Heart right ventricle (tissue), 16 donors: ENCODE measurements around the gene TRMT11. TPM values are rescaled to one million over a fixed set of nuclear protein-coding genes. Genes with fewer than 3 reads are reported as not detected.

Source experiments
- ATAC-seq, 8 donors: fragments of 200-7000 bp; cut with Tn5 transposase; one replicate each; pipeline ENCODE4 v1.9.1; 2020; ENCODE audit warnings: mild to moderate bottlenecking in 8 of 8, moderate library complexity in 8 of 8, moderate number of reproducible peaks in 1 of 8
- DNase-seq, 2 donors: peaks; one replicate each; pipeline ENCODE4 v3.0.0-alpha.2; 2020
- H3K27ac ChIP-seq, 10 donors: fragments of 200-600 bp; sonication (generic) in 2 of 10; one replicate each; pipeline versions ENCODE4 v1.5.0 to v1.8.0; 2020 to 2022; ENCODE audit warnings: mild to moderate bottlenecking in 3 of 10
- H3K27me3 ChIP-seq, 7 donors: fragments of 200-600 bp; one replicate each; pipeline ENCODE4 v1.8.0; 2021 to 2022; ENCODE audit warnings: mild to moderate bottlenecking in 2 of 7
- H3K36me3 ChIP-seq, 9 donors: fragments of 200-600 bp; sonication (generic) in 1 of 9; one replicate each; pipeline versions ENCODE4 v1.5.0 to v1.8.0; 2020 to 2022; ENCODE audit warnings: mild to moderate bottlenecking in 2 of 9
- H3K4me1 ChIP-seq, 9 donors: fragments of 200-600 bp; sonication (generic) in 1 of 9; one replicate each; pipeline versions ENCODE4 v1.5.0 to v1.8.0; 2020 to 2022; ENCODE audit warnings: mild to moderate bottlenecking in 4 of 9
- H3K4me3 ChIP-seq, 10 donors: fragments of 200-600 bp; sonication (generic) in 2 of 10; one replicate each; pipeline versions ENCODE4 v1.5.0 to v1.8.0; 2020 to 2022; ENCODE audit warnings: mild to moderate bottlenecking in 7 of 10, moderate library complexity in 2 of 10
- H3K9me3 ChIP-seq, 11 donors: fragments of 200-600 bp in 10 of 11; sonication (generic) in 2 of 11; one replicate each; pipeline versions ENCODE4 v1.5.0 to v1.8.0; 2013 to 2022; ENCODE audit warnings: mild to moderate bottlenecking in 2 of 11, control low read depth in 1 of 11, moderate library complexity in 1 of 11
- CTCF ChIP-seq, 9 donors: fragments of 200-600 bp; sonication (generic) in 2 of 9; IDR thresholded peaks; one replicate each; pipeline versions ENCODE4 v1.5.0 to v1.8.0; 2021 to 2022; ENCODE audit warnings: antibody characterized with exemption in 9 of 9, mild to moderate bottlenecking in 5 of 9, moderate library complexity in 1 of 9
- WGBS, 2 donors: extraction: QIAGEN DNeasy Blood & Tissue Kit; methylation state at CpG; one replicate each; pipeline ENCODE4 v1.1.7; 2013; ENCODE audit warnings: inconsistent platforms in 1 of 2; 5-methylcytosine and 5-hydroxymethylcytosine counted together
- intact Hi-C, 10 donors: fragments of 100-400 bp; cut with DNase I; formaldehyde crosslinking; loops; one replicate each; pipeline versions ENCODE4 v1.11.1 to v1.14.2; 2022
- polyA plus RNA-seq, 2 donors: library from polyadenylated mRNA; stranded (reverse); fragments of 200-250 nt; gene quantifications; one replicate each; pipeline ENCODE4 v1.2.3, GENCODE V29; 2013
- total RNA-seq, 10 donors: library from RNA; stranded (reverse); fragmentation: NEBNext Ultra II Directional in 3 of 10; extraction: Animal tissue kit (Norgen Biotek cat#: 25700) in 3 of 10; gene quantifications; one replicate each; pipeline versions ENCODE4 v1.2.1 to v1.2.4, GENCODE V29; 2021 to 2023
- donor health status: Arrhythmogenic right ventricular cardiomyopathy.
- donor health status: ischemic (EF 13 %, LVEDD 7.1; RV severe dilation, severe dysfunction).
- donor health status: healthy with polysubstance abuse.
- donor health status: DM: no; HTN: yes; CAD: no.
- donor health status: DM: no; HTN: no; CAD: no.
- donor health status: ischemic (EF 25% LVEDD 6.9; RV normal size, moderate dysfunction).
- donor health status: ischemic (EF 25% LVEDD 5.7; RV mildly dilated, moderate dysfunction).
- donor health status: healthy.
- donor health status: DM: yes; HTN: yes; CAD: no.
- donor health status: Ischemic cardiomyopathy.
- donor health status: ischemic (EF 35%, LVEDD 5.7; RV mildly dilated, moderate dysfunction).
- donor health status: nonischemic (EF 11% LVEDD 7.7; RV severe dilation, severe dysfunction).
- donor health status: DM: yes; HTN: yes; CAD: no.
- donor health status: PGD.
- donor health status: ischemic (EF 29% LVEDD 5.4; RV normal size, mild dysfunction).
- donor health status: nonischemic (EF 23%, LVEDD 6.1; RV moderate dilation, normal function).

TRMT11 gene
- total and polyA plus RNA-seq, 12 donors, result 7.2 to 15.8 (median 11.0) TPM

- 5 to 6% methylated on average over 3 of the region's 3 CpGs for WGBS, 2 donors
- no peak for TF ChIP-seq CTCF (IDR thresholded peaks at IDR 0.05)
- Histone ChIP-seq H3K36me3 (peaks cover 0 to 11% (median 0%) of the 10 kb centered on the region in 9 donors), H3K4me3 (peak overlapping the region; percentile 50 to 93 (median 75)), H3K9me3 (no peaks in the 10 kb centered on the region), H3K27ac (peak overlapping the region in 9 of 10 donors; percentile 53 to 83 (median 76)), H3K27me3 (no peaks in the 10 kb centered on the region), H3K4me1 (peaks cover 0 to 19% (median 13%) of the 10 kb centered on the region in 9 donors)
- ATAC-seq, result no peak
- intact Hi-C loops, result no loop called here
- no peak for DNase-seq
Measured at GRCh38 chr6:125985979-125986300, 400 bp upstream of the TRMT11 start.

- Histone ChIP-seq H3K27ac (peak overlapping the region in 8 of 10 donors; percentile 71 to 83 (median 77)), H3K9me3 (no peaks in the 10 kb centered on the region), H3K4me1 (peaks cover 0 to 22% (median 13%) of the 10 kb centered on the region in 9 donors), H3K36me3 (peaks cover 0 to under 1% (median 0%) of the 10 kb centered on the region in 9 donors), H3K27me3 (no peaks in the 10 kb centered on the region), H3K4me3 (peak overlapping the region; percentile 50 to 93 (median 75))
- no peak for TF ChIP-seq CTCF (IDR thresholded peaks at IDR 0.05)
- DNase-seq (no peak), ATAC-seq (peak in 5 of 8 donors; percentile 5 to 24 (median 18))
- WGBS, 2 donors, result 18 to 28% methylated on average over 10 of the region's 10 CpGs
- intact Hi-C loops, result no loop called here
Measured at GRCh38 chr6:125987026-125987617, 782 bp downstream of the TRMT11 start.

GRCh38 chr6:125988280-125988679, 1.9 kb downstream of the TRMT11 start:
- Histone ChIP-seq H3K4me1 (peaks cover 0 to 22% (median 13%) of the 10 kb centered on the region in 9 donors), H3K9me3 (no peaks in the 10 kb centered on the region), H3K4me3 (no peak overlapping the region), H3K27ac (no peak overlapping the region), H3K27me3 (no peaks in the 10 kb centered on the region), H3K36me3 (no peaks in the 10 kb centered on the region)
- DNase-seq (no peak), ATAC-seq (no peak)
- no peak for TF ChIP-seq CTCF (IDR thresholded peaks at IDR 0.05)
- intact Hi-C loops, result no loop called here

- TF ChIP-seq CTCF (IDR thresholded peaks at IDR 0.05), result no peak
- Histone ChIP-seq H3K4me3 (no peak overlapping the region), H3K27me3 (no peaks in the 10 kb centered on the region), H3K9me3 (no peaks in the 10 kb centered on the region), H3K27ac (no peak overlapping the region), H3K36me3 (no peaks in the 10 kb centered on the region), H3K4me1 (peaks cover 0 to 23% (median 13%) of the 10 kb centered on the region in 9 donors)
- WGBS, 2 donors, result 83 to 93% methylated on average over 3 of the region's 3 CpGs
- DNase-seq (no peak), ATAC-seq (no peak)
- intact Hi-C loops, result loop anchor here in 3 of 10 donors (10.0 kb wide), 1 partner anchor 1135 kb away; no protein-coding TSS in a partner anchor
Measured at GRCh38 chr6:125989631-125990030, 3.3 kb downstream of the TRMT11 start.
